GM12878 (cell line): Measurements from ENCODE around the gene PPP4R1. TPM values are rescaled to one million over a fixed set of nuclear protein-coding genes. Genes with fewer than 3 reads are reported as not detected.

Experiments used
- ATAC-seq: fragments of 200-7000 bp; cut with Tn5 transposase; 3 replicates; pipeline ENCODE4 v1.9.1; 2020; ENCODE audit warnings: mild to moderate bottlenecking, moderate library complexity
- BruUV-seq: library from RNA; stranded (reverse); fragments of 400-500 nt; replicated peaks from 2 replicates; lab custom pipeline; 2021; lab: Mats Ljungman, UMichigan
- CTCF ChIA-PET: fragments of 300-600 bp; sonication (Branson Sonifier 250); formaldehyde crosslinking; extraction: SDS; loops from one replicate; lab custom pipeline; 2021; ENCODE audit warnings: inconsistent platforms; lab: Yijun Ruan, JAX
- POLR2A ChIA-PET: fragments of 350-600 bp; formaldehyde crosslinking; extraction: SDS; loops from one replicate; lab custom pipeline; 2021; ENCODE audit warnings: inconsistent platforms; lab: Charles Lee
- RAD21 ChIA-PET: fragments of 300-600 bp; sonication (Branson Sonifier 250); formaldehyde crosslinking; loops from one replicate; lab custom pipeline; 2023; ENCODE audit warnings: antibody characterized with exemption; ENCODE audit not compliant: unreplicated experiment; lab: Charles Lee
- SMC1A ChIA-PET: fragments of 300-600 bp; sonication (Branson Sonifier 250); formaldehyde crosslinking; loops from one replicate; lab custom pipeline; 2023; ENCODE audit not compliant: unreplicated experiment, uncharacterized antibody; lab: Charles Lee
- DNase-seq: peaks from one replicate; pipeline ENCODE4 v3.0.0-alpha.2; 2011; ENCODE audit warnings: low read depth, low spot score
- FAIRE-seq: peaks from 3 replicates; lab custom pipeline; 2011; peaks lifted over from hg19 to GRCh38; lab: Jason Lieb, UNC
- H2AFZ ChIP-seq: 2 replicates; pipeline ENCODE4 v1.6.0; 2011; ENCODE audit warnings: low read depth, low read length, control low read depth; ENCODE audit not compliant: control insufficient read depth
- H3K27ac ChIP-seq: 2 replicates; pipeline ENCODE4 v1.5.1; 2011; ENCODE audit warnings: control low read depth; ENCODE audit not compliant: control insufficient read depth, insufficient read depth
- H3K27me3 ChIP-seq, 2 experiments: replicated peaks in 1 of 2; 2 replicates each; pipeline versions ENCODE4 v1.6.0 to v1.6.1; 2011; ENCODE audit warnings: low read length in 1 of 2; ENCODE audit not compliant: control insufficient read depth in 2 of 2, insufficient read depth in 2 of 2
- H3K36me3 ChIP-seq, 2 experiments: 2 replicates each; pipeline ENCODE4 v1.5.1; 2011; ENCODE audit warnings: low read length in 1 of 2; ENCODE audit not compliant: control insufficient read depth in 2 of 2, insufficient read depth in 2 of 2
- H3K4me1 ChIP-seq: 2 replicates; pipeline ENCODE4 v1.6.1; 2011; ENCODE audit warnings: mild to moderate bottlenecking, low read length, moderate library complexity, mixed read lengths; ENCODE audit not compliant: control insufficient read depth, insufficient read depth
- H3K4me2 ChIP-seq: 2 replicates; pipeline ENCODE4 v1.6.0; 2011; ENCODE audit warnings: control low read depth; ENCODE audit not compliant: control insufficient read depth, insufficient read depth
- H3K4me3 ChIP-seq: fragments of 200-600 bp; sonication (generic); 2 replicates; pipeline ENCODE4 v1.5.1; 2016
- H3K79me2 ChIP-seq: 2 replicates; pipeline ENCODE4 v1.6.0; 2011; ENCODE audit warnings: low read length; ENCODE audit not compliant: control insufficient read depth, insufficient read depth
- H3K9ac ChIP-seq: 2 replicates; pipeline ENCODE4 v1.8.0; 2011; ENCODE audit warnings: low read length, control low read depth, mixed read lengths; ENCODE audit not compliant: control insufficient read depth, insufficient read depth
- H3K9me3 ChIP-seq: replicated peaks from 3 replicates; pipeline ENCODE4 v1.5.1; 2011; ENCODE audit warnings: mild to moderate bottlenecking, low read length; ENCODE audit not compliant: control insufficient read depth, insufficient read depth
- H4K20me1 ChIP-seq: 2 replicates; pipeline ENCODE4 v1.6.0; 2011; ENCODE audit not compliant: control insufficient read depth, insufficient read depth
- BCL11A ChIP-seq: IDR thresholded peaks from 2 replicates; pipeline ENCODE4 v1.6.1; 2011; ENCODE audit warnings: low read depth, low read length
- BHLHE40 ChIP-seq, 2 experiments: fragments of 450-650 bp in 1 of 2; IDR thresholded peaks; 2 replicates each; pipeline ENCODE4 v1.6.1; 2011 to 2017; ENCODE audit warnings: low read depth in 2 of 2, borderline replicate concordance in 1 of 2, improper control_type of control experiment in 1 of 2, low read length in 1 of 2, mild to moderate bottlenecking in 1 of 2
- CHD2 ChIP-seq: IDR thresholded peaks from 2 replicates; pipeline ENCODE4 v1.6.1; 2011; ENCODE audit warnings: low read depth, low read length, improper control_type of control experiment, borderline replicate concordance
- DPF2 ChIP-seq: fragments of 450-650 bp; IDR thresholded peaks from 2 replicates; pipeline ENCODE4 v1.6.1; 2017; ENCODE audit warnings: mild to moderate bottlenecking
- HCFC1 ChIP-seq: fragments of 150-350 bp; IDR thresholded peaks from 2 replicates; pipeline ENCODE4 v1.6.1; 2014; ENCODE audit warnings: low read length
- HDAC6 ChIP-seq: fragments of 200-600 bp; sonication (generic); IDR thresholded peaks from one replicate; pipeline ENCODE4 v1.8.0; 2017; ENCODE audit warnings: antibody characterized with exemption; ENCODE audit not compliant: unreplicated experiment
- IKZF2 ChIP-seq, 2 experiments: fragments of 450-650 bp; IDR thresholded peaks; 2 replicates each; pipeline ENCODE4 v1.6.1; 2017; ENCODE audit warnings: mild to moderate bottlenecking in 2 of 2, moderate library complexity in 2 of 2
- MEF2A ChIP-seq: IDR thresholded peaks from 2 replicates; pipeline ENCODE4 v1.6.1; 2011; ENCODE audit warnings: low read depth, mild to moderate bottlenecking, low read length, moderate library complexity; ENCODE audit not compliant: insufficient read depth
- NFYB ChIP-seq: IDR thresholded peaks from 2 replicates; pipeline ENCODE4 v1.6.1; 2011; ENCODE audit warnings: low read depth, mild to moderate bottlenecking, low read length, improper control_type of control experiment, moderate library complexity; ENCODE audit not compliant: insufficient read depth
- POU2F2 ChIP-seq: IDR thresholded peaks from 3 replicates; pipeline ENCODE4 v1.6.1; 2011; ENCODE audit warnings: low read depth, mild to moderate bottlenecking, low read length, borderline replicate concordance
- WGBS: methylation state at CpG from one replicate; pipeline ENCODE4 v1.1.6; 2016; ENCODE audit warnings: low lambda C conversion rate; ENCODE audit not compliant: insufficient replicate concordance, insufficient coverage; ENCODE audit errors: missing lambda C conversion rate; 5-methylcytosine and 5-hydroxymethylcytosine counted together
- in situ Hi-C: fragments of 300-500 bp; cut with MboI; formaldehyde crosslinking; loops from 9 replicates; pipeline ENCODE4 v1.14.3; 2018; ENCODE audit warnings: mixed read lengths
- intact Hi-C: fragments of 100-400 bp; cut with micrococcal nuclease; formaldehyde crosslinking; loops from one replicate; pipeline ENCODE4 v1.14.2; 2022; ENCODE audit not compliant: unreplicated experiment
- polyA plus RNA-seq, 11 experiments: library from polyadenylated mRNA; depleted of rRNA in 4 of 11; unstranded in 6 of 11; stranded (reverse) in 5 of 11; fragments of >200 nt; fragmentation: Nextera tagmentation in 4 of 11; fragmentation: Illumina TruSeq in 1 of 11; extraction: Ambion mirVana in 4 of 11; extraction: Trizol in 1 of 11; gene quantifications; 1 replicate in 1 of 11; 2 replicates in 10 of 11; pipeline versions ENCODE4 v1.2.1 to v1.2.3, GENCODE V29; 2011 to 2016; ENCODE audit warnings: inconsistent platforms in 2 of 11, missing spikeins in 2 of 11, low read depth in 1 of 11
- total RNA-seq, 4 experiments: library from RNA; depleted of rRNA in 3 of 4; stranded (reverse); fragments of >200 nt in 3 of 4; fragmentation: Illumina TruSeq in 1 of 4; extraction: Trizol in 1 of 4; gene quantifications; 2 replicates each; pipeline versions ENCODE4 v1.2.1 to v1.2.3, GENCODE V29; 2013 to 2021

The PPP4R1 gene
- total and polyA plus RNA-seq, 10 of the 15 experiments (the other 5 are each of a cell fraction or from before 2014, with no cell fraction given), result 10.9 to 44.4 (median 26.0) TPM

GRCh38 chr18:9519399-9519798 lies 95.0 kb downstream of the PPP4R1 start:
- SMC1A ChIA-PET, result interaction anchor here (0.6 to 1.8 kb wide), 4 partner anchors 165 to 866 kb away, joined by 3 to 5 read pairs (median 4); no protein-coding TSS in a partner anchor
- no peak for ATAC-seq
- Histone ChIP-seq H3K4me3 (no peak overlapping the region), H3K9ac (no peak overlapping the region), H3K9me3 (no peaks in the 10 kb centered on the region), H3K27me3 (no peaks in the 10 kb centered on the region), H3K27ac (no peak overlapping the region), H3K79me2 (no peaks in the 10 kb centered on the region; the same call in 1 of the 2 replicates), H3K4me2 (no peak overlapping the region), H4K20me1 (no peaks in the 10 kb centered on the region), H2AFZ (no peak overlapping the region), H3K36me3 (peaks cover 2 to 16% of the 10 kb centered on the region in 2 experiments; a peak in 3 of 4 replicates), H3K4me1 (no peaks in the 10 kb centered on the region)
- no peak for TF ChIP-seq HDAC6
- no peak for TF ChIP-seq POU2F2
- no peak for TF ChIP-seq NFYB
- TF ChIP-seq BCL11A, result no peak
- intact Hi-C loops (loop anchor here (5.0 kb wide), 3 partner anchors 82 to 372 kb away; no protein-coding TSS in a partner anchor), in situ Hi-C loops (no loop called here)
- no peak for FAIRE-seq
- no TSS peak for BruUV-seq
- CTCF ChIA-PET, result interaction anchor here (1.0 to 1.1 kb wide), 2 partner anchors 154 to 282 kb away, joined by 3 read pairs; no protein-coding TSS in a partner anchor
- RAD21 ChIA-PET, result no interaction called here
- WGBS, result 100% methylated on average over 1 of the region's 1 CpG
- POLR2A ChIA-PET, result no interaction called here
- DNase-seq, result no peak

- Histone ChIP-seq H3K9ac (no peak overlapping the region), H3K27ac (no peak overlapping the region), H4K20me1 (no peaks in the 10 kb centered on the region), H3K4me3 (no peak overlapping the region), H3K27me3 (no peaks in the 10 kb centered on the region), H2AFZ (no peak overlapping the region), H3K36me3 (peaks cover 2 to 16% of the 10 kb centered on the region in 2 experiments; a peak in 3 of 4 replicates), H3K4me2 (no peak overlapping the region), H3K4me1 (no peaks in the 10 kb centered on the region), H3K9me3 (no peaks in the 10 kb centered on the region), H3K79me2 (no peaks in the 10 kb centered on the region; the same call in 1 of the 2 replicates)
- FAIRE-seq (no peak), ATAC-seq (no peak), DNase-seq (no peak)
- 82% methylated on average over 6 of the region's 6 CpGs for WGBS
- ChIA-PET POLR2A (interaction anchor here (0.6 kb wide), 1 partner anchor 356 kb away, joined by 3 read pairs; no protein-coding TSS in a partner anchor), SMC1A (interaction anchor here (1.1 to 1.4 kb wide), 3 partner anchors 10 to 463 kb away, joined by 3 to 5 read pairs (median 5); no protein-coding TSS in a partner anchor), RAD21 (interaction anchor here (0.7 kb wide), 1 partner anchor 601 kb away, joined by 4 read pairs; no protein-coding TSS in a partner anchor), CTCF (interaction anchor here (0.6 to 3.5 kb wide), 7 partner anchors 10 to 446 kb away, joined by 3 to 31 read pairs (median 5); no protein-coding TSS in a partner anchor)
- in situ Hi-C loops (no loop called here), intact Hi-C loops (loop anchor here (2.0 to 5.0 kb wide), 4 partner anchors 81 to 371 kb away; partner anchors contain the start of gene TWSG1)
- no peak for TF ChIP-seq HCFC1
- no peak for TF ChIP-seq DPF2
- no peak for TF ChIP-seq MEF2A
- no peak for TF ChIP-seq CHD2
- no peak for TF ChIP-seq IKZF2 (IDR thresholded peaks at IDR 0.05)
- no peak for TF ChIP-seq BHLHE40 (IDR thresholded peaks at IDR 0.05; ENCODE audit: borderline replicate concordance in 1 of 2, low read depth in 2 of 2, low read length in 1 of 2)
- BruUV-seq, result no TSS peak
Observed at GRCh38 chr18:9517869-9518268, 96.5 kb downstream of the PPP4R1 start.
